Retinal pigment epithelial cell (primary cell): ENCODE results near the gene TSPAN6.

ENCODE experiments used
- DNase-seq: peaks from one replicate; pipeline ENCODE4 v3.0.0-alpha.2; 2010; ENCODE audit warnings: low read depth
- H3K4me3 ChIP-seq: 2 replicates; pipeline ENCODE4 v1.5.1; 2011; ENCODE audit warnings: mild to moderate bottlenecking, low read length, control low read depth, moderate library complexity
- CTCF ChIP-seq: conservative IDR thresholded peaks from 2 replicates; pipeline ENCODE4 v1.5.1; 2011; ENCODE audit warnings: low read depth, low read length, control low read depth, inconsistent platforms

The TSPAN6 gene

GRCh38 chrX:100609591-100609990, 27.0 kb downstream of the TSPAN6 start:
- no peak overlapping the region for H3K4me3 ChIP-seq
- no peak for TF ChIP-seq CTCF
- no peak for DNase-seq

GRCh38 chrX:100606753-100607152, 29.9 kb downstream of the TSPAN6 start:
- no peak for TF ChIP-seq CTCF
- H3K4me3 ChIP-seq: no peak overlapping the region
- no peak for DNase-seq

GRCh38 chrX:100600758-100601157, 35.8 kb downstream of the TSPAN6 start:
- no peak for TF ChIP-seq CTCF
- DNase-seq: no peak
- H3K4me3 ChIP-seq: no peak overlapping the region

GRCh38 chrX:100600340-100600739, 36.3 kb downstream of the TSPAN6 start:
- no peak for DNase-seq
- TF ChIP-seq CTCF: no peak
- H3K4me3 ChIP-seq: no peak overlapping the region

- H3K4me3 ChIP-seq: no peak overlapping the region
- no peak for TF ChIP-seq CTCF
- DNase-seq: no peak
These were observed 37.1 kb downstream of the TSPAN6 start for GRCh38 chrX:100599456-100599855.

- no peak overlapping the region for H3K4me3 ChIP-seq
- TF ChIP-seq CTCF: no peak
- no peak for DNase-seq
These were observed 40.0 kb downstream of the TSPAN6 start for GRCh38 chrX:100596601-100597000.

- peak; percentile 8 for DNase-seq
- no peak for TF ChIP-seq CTCF
- no peak overlapping the region for H3K4me3 ChIP-seq
These were observed 43.0 kb downstream of the TSPAN6 start for GRCh38 chrX:100593581-100593980.
